Peyer's patch (tissue), 4 donors: ENCODE measurements around the gene LGSN. TPM values are rescaled to one million over a fixed set of nuclear protein-coding genes. Genes with fewer than 3 reads are reported as not detected.
"Not testable (repeated sequence)": the region's sequence is repeated elsewhere in the genome, so short reads cannot be mapped to it uniquely, and the experiment has no call there.

ENCODE experiments used
- DNase-seq, 3 donors: peaks; one replicate each; pipeline ENCODE4 v3.0.0-alpha.2; 2017 to 2019
- H3K27ac ChIP-seq, 4 donors: fragments of 200-600 bp; sonication (generic); one replicate each; pipeline ENCODE4 v1.5.1; 2016 to 2019
- H3K27me3 ChIP-seq, 2 donors: fragments of 200-600 bp; sonication (generic); one replicate each; pipeline ENCODE4 v1.5.1; 2019
- H3K36me3 ChIP-seq, 3 donors: fragments of 200-600 bp; sonication (generic); one replicate each; pipeline ENCODE4 v1.5.1; 2016 to 2019
- H3K4me1 ChIP-seq, 4 donors: fragments of 200-600 bp; sonication (generic); one replicate each; pipeline ENCODE4 v1.5.1; 2016 to 2019
- H3K4me3 ChIP-seq, 4 donors: fragments of 200-600 bp; sonication (generic); 1 replicate in 3 of 4; 2 replicates in 1 of 4; pipeline ENCODE4 v1.5.1; 2016 to 2019; ENCODE audit warnings: mild to moderate bottlenecking in 1 of 4
- H3K9me3 ChIP-seq, 4 donors: fragments of 200-600 bp; sonication (generic); one replicate each; pipeline ENCODE4 v1.5.1; 2016 to 2019; ENCODE audit warnings: mild to moderate bottlenecking in 1 of 4
- POLR2A ChIP-seq, 2 donors: fragments of 450-650 bp; IDR thresholded peaks; one replicate each; pipeline ENCODE4 v1.5.1; 2017; ENCODE audit warnings: antibody characterized with exemption in 2 of 2, mild to moderate bottlenecking in 2 of 2, moderate library complexity in 2 of 2
- total RNA-seq, 4 donors: library from RNA; depleted of rRNA; stranded (reverse); fragments of >200 nt; gene quantifications; one replicate each; pipeline ENCODE4 v1.1.0, GENCODE V29; 2016
- TF ChIP-seq, protein P1 (sequence below), 6 experiments: fragments of 450-650 bp in 4 of 6; fragments of 200-600 bp in 2 of 6; sonication (generic) in 1 of 6; IDR thresholded peaks; one replicate each; pipeline ENCODE4 v1.5.1; 2017 to 2019; ENCODE audit warnings: antibody characterized with exemption in 6 of 6, mild to moderate bottlenecking in 3 of 6, moderate library complexity in 1 of 6

Gene LGSN
- total RNA-seq, 4 donors from 2014 or later = not detected

DNA sequence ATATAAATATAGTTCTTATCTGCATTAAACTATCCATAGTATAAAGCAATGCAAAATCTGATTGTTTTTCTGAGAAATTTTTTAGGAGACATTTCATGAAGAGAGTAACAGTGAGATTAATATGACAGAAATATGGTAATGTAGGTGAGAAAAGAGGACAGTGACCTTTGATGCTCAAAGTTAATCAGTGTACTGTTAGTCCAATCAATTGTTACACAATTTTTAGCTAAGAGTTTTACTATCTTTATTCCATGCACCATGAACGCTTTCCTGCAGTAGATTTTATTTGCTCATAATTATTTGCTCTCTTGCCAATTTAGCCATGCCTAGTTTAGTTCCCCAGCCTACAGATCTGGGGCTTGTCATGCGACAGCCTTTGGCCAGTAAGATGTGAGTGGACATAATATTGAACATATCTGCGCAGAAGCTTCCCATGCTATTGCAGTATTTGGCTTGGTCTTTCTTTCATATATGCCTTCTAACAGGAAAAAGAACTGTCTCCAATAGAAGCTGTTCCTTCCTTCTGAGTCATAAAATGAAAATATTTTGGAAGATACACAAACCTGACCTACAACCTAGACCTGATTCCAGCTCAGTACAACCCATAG, 69.8 kb downstream of the LGSN start:
- DNase-seq = no peak
- Histone ChIP-seq H3K36me3 (no peaks in the 10 kb centered on the region), H3K27ac (no peak overlapping the region), H3K4me1 (no peaks in the 10 kb centered on the region), H3K27me3 (no peaks in the 10 kb centered on the region), H3K9me3 (no peaks in the 10 kb centered on the region), H3K4me3 (no peak overlapping the region)
- TF ChIP-seq, protein P1, sequence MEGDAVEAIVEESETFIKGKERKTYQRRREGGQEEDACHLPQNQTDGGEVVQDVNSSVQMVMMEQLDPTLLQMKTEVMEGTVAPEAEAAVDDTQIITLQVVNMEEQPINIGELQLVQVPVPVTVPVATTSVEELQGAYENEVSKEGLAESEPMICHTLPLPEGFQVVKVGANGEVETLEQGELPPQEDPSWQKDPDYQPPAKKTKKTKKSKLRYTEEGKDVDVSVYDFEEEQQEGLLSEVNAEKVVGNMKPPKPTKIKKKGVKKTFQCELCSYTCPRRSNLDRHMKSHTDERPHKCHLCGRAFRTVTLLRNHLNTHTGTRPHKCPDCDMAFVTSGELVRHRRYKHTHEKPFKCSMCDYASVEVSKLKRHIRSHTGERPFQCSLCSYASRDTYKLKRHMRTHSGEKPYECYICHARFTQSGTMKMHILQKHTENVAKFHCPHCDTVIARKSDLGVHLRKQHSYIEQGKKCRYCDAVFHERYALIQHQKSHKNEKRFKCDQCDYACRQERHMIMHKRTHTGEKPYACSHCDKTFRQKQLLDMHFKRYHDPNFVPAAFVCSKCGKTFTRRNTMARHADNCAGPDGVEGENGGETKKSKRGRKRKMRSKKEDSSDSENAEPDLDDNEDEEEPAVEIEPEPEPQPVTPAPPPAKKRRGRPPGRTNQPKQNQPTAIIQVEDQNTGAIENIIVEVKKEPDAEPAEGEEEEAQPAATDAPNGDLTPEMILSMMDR (IDR thresholded peaks at IDR 0.05) = no peak
- TF ChIP-seq POLR2A (IDR thresholded peaks at IDR 0.05) = no peak

- no peak overlapping the region for H3K4me3 ChIP-seq
- H3K9me3 ChIP-seq = no peaks in the 10 kb centered on the region
- H3K4me1 ChIP-seq = no peaks in the 10 kb centered on the region
- DNase-seq = no peak
- H3K27me3 ChIP-seq = no peaks in the 10 kb centered on the region
- no peaks in the 10 kb centered on the region for H3K36me3 ChIP-seq
- H3K27ac ChIP-seq = no peak overlapping the region
- TF ChIP-seq, protein P1 (IDR thresholded peaks at IDR 0.05) = no peak
- no peak for TF ChIP-seq POLR2A (IDR thresholded peaks at IDR 0.05)
These were observed 73.2 kb downstream of the LGSN start for GRCh38 chr6:63246581-63246980.

DNA sequence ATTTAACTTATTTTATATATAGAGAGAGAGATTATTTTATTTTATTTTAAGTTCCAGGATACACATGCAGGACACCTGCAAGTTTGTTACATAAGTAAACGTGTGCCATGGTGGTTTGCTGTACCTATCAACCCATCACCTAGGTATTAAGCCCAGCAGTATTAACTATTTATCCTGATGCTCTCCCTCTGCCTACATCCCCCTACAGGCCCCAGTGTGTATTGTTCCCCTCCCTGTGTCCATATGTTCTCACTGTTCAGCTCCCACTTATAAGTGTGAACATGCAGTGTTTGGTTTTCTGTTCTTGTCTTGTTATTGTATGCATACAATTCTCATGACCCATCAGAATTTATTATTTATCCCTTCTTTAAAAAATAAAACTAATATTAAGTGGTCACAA, 73.9 kb downstream of the LGSN start:
- Histone ChIP-seq H3K36me3 (no peaks in the 10 kb centered on the region), H3K27ac (no peak overlapping the region), H3K27me3 (no peaks in the 10 kb centered on the region), H3K4me3 (no peak overlapping the region), H3K4me1 (no peaks in the 10 kb centered on the region), H3K9me3 (no peaks in the 10 kb centered on the region)
- no peak for DNase-seq
- TF ChIP-seq, protein P1 (IDR thresholded peaks at IDR 0.05) = no peak
- no peak for TF ChIP-seq POLR2A (IDR thresholded peaks at IDR 0.05)

DNA sequence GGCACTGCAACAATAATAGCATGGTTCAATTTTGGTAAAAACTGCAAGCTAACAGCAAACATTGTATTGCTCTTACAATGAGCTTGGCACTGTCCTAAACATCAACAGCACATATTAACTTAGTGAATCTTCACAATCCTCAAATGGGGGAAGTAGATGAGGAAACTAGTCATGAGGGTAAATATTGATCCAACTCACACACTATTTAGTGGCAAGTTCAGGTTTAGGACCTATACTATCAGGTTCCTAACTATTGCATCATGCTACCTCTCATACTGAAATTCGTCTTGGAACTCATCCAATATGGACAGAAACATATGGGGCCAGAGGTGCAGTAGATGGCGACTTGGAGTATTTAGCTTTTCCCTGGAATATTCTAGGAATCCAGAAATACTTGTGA, 74.4 kb downstream of the LGSN start:
- Histone ChIP-seq H3K9me3 (no peaks in the 10 kb centered on the region), H3K27me3 (no peaks in the 10 kb centered on the region), H3K4me1 (no peaks in the 10 kb centered on the region), H3K27ac (no peak overlapping the region), H3K4me3 (no peak overlapping the region), H3K36me3 (no peaks in the 10 kb centered on the region)
- no peak for DNase-seq
- TF ChIP-seq, protein P1 (IDR thresholded peaks at IDR 0.05) = no peak
- no peak for TF ChIP-seq POLR2A (IDR thresholded peaks at IDR 0.05)

GRCh38 chr6:63236398-63236817, 83.4 kb downstream of the LGSN start:
- no peaks in the 10 kb centered on the region for H3K27me3 ChIP-seq
- DNase-seq = no peak
- no peak overlapping the region for H3K4me3 ChIP-seq
- no peak for TF ChIP-seq POLR2A (IDR thresholded peaks at IDR 0.05)
- TF ChIP-seq, protein P1 (IDR thresholded peaks at IDR 0.05) = no peak
- H3K27ac ChIP-seq = no peak overlapping the region
- H3K36me3 ChIP-seq = no peaks in the 10 kb centered on the region
- H3K4me1 ChIP-seq = no peaks in the 10 kb centered on the region
- no peaks in the 10 kb centered on the region for H3K9me3 ChIP-seq

- not testable (repeated sequence) for H3K4me3 ChIP-seq, H3K36me3 ChIP-seq, H3K27me3 ChIP-seq, DNase-seq, H3K4me1 ChIP-seq, H3K27ac ChIP-seq, H3K9me3 ChIP-seq
These were observed 89.3 kb downstream of the LGSN start for GRCh38 chr6:63230511-63230910.

GRCh38 chr6:63230027-63230426, 89.8 kb downstream of the LGSN start:
- H3K4me3 ChIP-seq, DNase-seq, H3K27me3 ChIP-seq, H3K36me3 ChIP-seq, H3K4me1 ChIP-seq, H3K27ac ChIP-seq, H3K9me3 ChIP-seq: not testable (repeated sequence)

DNA sequence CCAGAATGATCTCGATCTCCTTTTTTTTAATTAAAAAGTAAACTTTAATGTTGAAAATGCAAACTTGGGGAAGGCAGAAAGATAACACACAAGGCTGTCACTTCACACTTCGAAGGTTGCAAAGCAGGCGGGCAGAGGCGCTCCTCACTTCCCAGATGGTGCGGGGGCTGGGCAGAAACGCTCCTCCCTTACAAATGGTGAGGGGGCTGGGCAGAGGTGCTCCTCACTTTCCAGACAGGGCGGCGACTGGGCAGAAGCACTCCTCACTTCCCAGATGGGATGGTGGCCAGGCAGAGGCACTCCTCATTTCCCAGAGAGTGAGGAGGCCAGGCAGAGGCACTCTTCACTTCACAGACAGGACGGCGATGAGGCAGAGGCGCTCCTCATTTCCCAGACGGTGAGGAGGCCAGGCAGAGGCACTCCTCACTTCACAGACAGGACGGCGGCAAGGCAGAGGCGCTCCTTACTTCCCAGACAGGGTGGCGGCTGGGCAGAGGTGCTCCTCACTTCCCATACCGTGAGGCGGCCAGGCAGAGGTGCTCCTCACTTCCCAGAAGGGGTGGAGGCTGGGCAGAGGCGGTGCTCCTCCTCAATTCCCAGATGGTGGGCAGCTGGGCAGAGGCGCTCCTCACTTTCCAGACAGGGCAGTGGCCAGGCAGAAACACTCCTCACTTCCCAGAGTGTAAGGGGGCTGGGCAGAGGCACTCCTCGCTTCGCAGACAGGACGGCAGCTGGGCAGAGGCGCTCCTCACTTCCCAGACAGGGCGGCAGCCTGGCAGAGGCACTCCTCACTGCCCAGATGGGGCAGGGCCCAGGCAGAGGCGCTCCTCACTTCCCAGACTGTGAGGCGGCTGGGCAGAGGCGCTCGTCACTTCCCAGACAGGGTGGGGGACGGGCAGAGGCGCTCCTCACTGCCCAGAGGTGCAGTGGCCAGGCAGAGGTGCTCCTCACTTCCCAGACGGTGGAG, 91.6 kb downstream of the LGSN start:
- not testable (repeated sequence) for H3K27ac ChIP-seq, H3K27me3 ChIP-seq, H3K4me3 ChIP-seq, H3K36me3 ChIP-seq, DNase-seq, H3K4me1 ChIP-seq, H3K9me3 ChIP-seq

- H3K36me3 ChIP-seq, H3K27ac ChIP-seq, DNase-seq, H3K4me3 ChIP-seq, H3K27me3 ChIP-seq, H3K4me1 ChIP-seq, H3K9me3 ChIP-seq: not testable (repeated sequence)
These were observed 93.8 kb downstream of the LGSN start for GRCh38 chr6:63225987-63226386.
